ENCODE measurements around the gene LRRIQ4.

LRRIQ4 gene

GRCh38 chr3:169879845-169880575 lies 67.3 kb downstream of the LRRIQ4 start:
- no peak overlapping the region for H2AFZ ChIP-seq (ENCODE audit: low read depth, low read length)
- H3K27ac ChIP-seq (ENCODE audit: low read length): no peak overlapping the region
- H3K9ac ChIP-seq (ENCODE audit: low read length): no peak overlapping the region
- H3K27me3 ChIP-seq (ENCODE audit: low read depth, low read length): no peaks in the 10 kb centered on the region
- H3K4me3 ChIP-seq (ENCODE audit: low read length): no peak overlapping the region
- TF ChIP-seq, protein P1, sequence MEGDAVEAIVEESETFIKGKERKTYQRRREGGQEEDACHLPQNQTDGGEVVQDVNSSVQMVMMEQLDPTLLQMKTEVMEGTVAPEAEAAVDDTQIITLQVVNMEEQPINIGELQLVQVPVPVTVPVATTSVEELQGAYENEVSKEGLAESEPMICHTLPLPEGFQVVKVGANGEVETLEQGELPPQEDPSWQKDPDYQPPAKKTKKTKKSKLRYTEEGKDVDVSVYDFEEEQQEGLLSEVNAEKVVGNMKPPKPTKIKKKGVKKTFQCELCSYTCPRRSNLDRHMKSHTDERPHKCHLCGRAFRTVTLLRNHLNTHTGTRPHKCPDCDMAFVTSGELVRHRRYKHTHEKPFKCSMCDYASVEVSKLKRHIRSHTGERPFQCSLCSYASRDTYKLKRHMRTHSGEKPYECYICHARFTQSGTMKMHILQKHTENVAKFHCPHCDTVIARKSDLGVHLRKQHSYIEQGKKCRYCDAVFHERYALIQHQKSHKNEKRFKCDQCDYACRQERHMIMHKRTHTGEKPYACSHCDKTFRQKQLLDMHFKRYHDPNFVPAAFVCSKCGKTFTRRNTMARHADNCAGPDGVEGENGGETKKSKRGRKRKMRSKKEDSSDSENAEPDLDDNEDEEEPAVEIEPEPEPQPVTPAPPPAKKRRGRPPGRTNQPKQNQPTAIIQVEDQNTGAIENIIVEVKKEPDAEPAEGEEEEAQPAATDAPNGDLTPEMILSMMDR (IDR thresholded peaks at IDR 0.05; ENCODE audit: low read depth, low read length): no peak
- no peak for TF ChIP-seq EZH2phosphoT487 (IDR thresholded peaks at IDR 0.05; ENCODE audit: low read depth)
- no peaks in the 10 kb centered on the region for H3K9me3 ChIP-seq (ENCODE audit: insufficient read depth, low read length)
- no peaks in the 10 kb centered on the region for H3K4me1 ChIP-seq (ENCODE audit: low read length)
- H3K36me3 ChIP-seq (replicated peaks; ENCODE audit: low read depth, low read length): no peaks in the 10 kb centered on the region
- no peaks in the 10 kb centered on the region for H3K79me2 ChIP-seq (ENCODE audit: low read length)
- no peak overlapping the region for H3K4me2 ChIP-seq (ENCODE audit: low read length)
- no peaks in the 10 kb centered on the region for H4K20me1 ChIP-seq (ENCODE audit: insufficient read depth, low read length)

GRCh38 chr3:169880576-169881250 lies 68.0 kb downstream of the LRRIQ4 start:
- H3K4me2 ChIP-seq (ENCODE audit: low read length): no peak overlapping the region
- H3K4me3 ChIP-seq (ENCODE audit: low read length): no peak overlapping the region
- no peak for TF ChIP-seq EZH2phosphoT487 (IDR thresholded peaks at IDR 0.05; ENCODE audit: low read depth)
- TF ChIP-seq, protein P1 (IDR thresholded peaks at IDR 0.05; ENCODE audit: low read depth, low read length): no peak
- no peak overlapping the region for H2AFZ ChIP-seq (ENCODE audit: low read depth, low read length)
- H3K27me3 ChIP-seq (ENCODE audit: low read depth, low read length): no peaks in the 10 kb centered on the region
- no peaks in the 10 kb centered on the region for H3K9me3 ChIP-seq (ENCODE audit: insufficient read depth, low read length)
- no peaks in the 10 kb centered on the region for H3K36me3 ChIP-seq (replicated peaks; ENCODE audit: low read depth, low read length)
- no peaks in the 10 kb centered on the region for H3K79me2 ChIP-seq (ENCODE audit: low read length)
- no peak overlapping the region for H3K9ac ChIP-seq (ENCODE audit: low read length)
- H4K20me1 ChIP-seq (ENCODE audit: insufficient read depth, low read length): no peaks in the 10 kb centered on the region
- no peak overlapping the region for H3K27ac ChIP-seq (ENCODE audit: low read length)
- H3K4me1 ChIP-seq (ENCODE audit: low read length): no peaks in the 10 kb centered on the region

- Histone ChIP-seq H4K20me1 (ENCODE audit: insufficient read depth, low read length) (no peaks in the 10 kb centered on the region), H3K9me3 (ENCODE audit: insufficient read depth, low read length) (no peaks in the 10 kb centered on the region), H2AFZ (ENCODE audit: low read depth, low read length) (no peak overlapping the region), H3K4me1 (ENCODE audit: low read length) (no peaks in the 10 kb centered on the region), H3K27me3 (ENCODE audit: low read depth, low read length) (no peaks in the 10 kb centered on the region), H3K36me3 (replicated peaks; ENCODE audit: low read depth, low read length) (no peaks in the 10 kb centered on the region), H3K27ac (ENCODE audit: low read length) (no peak overlapping the region), H3K9ac (ENCODE audit: low read length) (no peak overlapping the region), H3K79me2 (ENCODE audit: low read length) (no peaks in the 10 kb centered on the region), H3K4me2 (ENCODE audit: low read length) (no peak overlapping the region), H3K4me3 (ENCODE audit: low read length) (no peak overlapping the region)
- TF ChIP-seq, protein P1 (IDR thresholded peaks at IDR 0.05; ENCODE audit: low read depth, low read length): no peak
- TF ChIP-seq EZH2phosphoT487 (IDR thresholded peaks at IDR 0.05; ENCODE audit: low read depth): no peak
These were observed 74.0 kb downstream of the LRRIQ4 start for GRCh38 chr3:169886671-169887070.
